Activated naive CD8-positive, alpha-beta T cell treated with anti-CD3 and anti-CD28 coated beads, Interleukin-2, amount 10 ng/mL, durations not matched to agents 7 days and 5 days (primary cell): Measurements from ENCODE around the gene AGPAT3. TPM values are rescaled to one million over a fixed set of nuclear protein-coding genes. Genes with fewer than 3 reads are reported as not detected.

Experiments
- ATAC-seq: fragments of 150-1000 bp; cut with Tn5 transposase; one replicate; pipeline ENCODE4 v1.10.0; 2021; ENCODE audit warnings: low read depth, moderate library complexity
- POLR2A ChIA-PET: fragments of 350-600 bp; sonication (Branson Sonifier 250); formaldehyde crosslinking; loops from one replicate; lab custom pipeline; 2021; ENCODE audit warnings: antibody characterized with exemption; lab: Charles Lee
- DNase-seq: peaks from one replicate; pipeline ENCODE4 v3.0.0; 2021
- H3K27ac Mint-ChIP-seq: one replicate; pipeline ENCODE4 v1.8.0; 2022; ENCODE audit warnings: mild to moderate bottlenecking, mixed read lengths
- H3K27me3 Mint-ChIP-seq: one replicate; pipeline ENCODE4 v1.8.0; 2022; ENCODE audit warnings: mild to moderate bottlenecking, moderate library complexity, mixed read lengths
- H3K36me3 Mint-ChIP-seq: one replicate; pipeline ENCODE4 v1.8.0; 2021; ENCODE audit warnings: mild to moderate bottlenecking, mixed read lengths
- H3K4me1 Mint-ChIP-seq: one replicate; pipeline ENCODE4 v1.8.0; 2021; ENCODE audit warnings: mixed read lengths
- H3K4me3 Mint-ChIP-seq: one replicate; pipeline ENCODE4 v1.8.0; 2022; ENCODE audit warnings: mild to moderate bottlenecking, moderate library complexity, mixed read lengths
- H3K9me3 Mint-ChIP-seq: one replicate; pipeline ENCODE4 v1.8.0; 2021; ENCODE audit warnings: mixed read lengths
- total RNA-seq, 2 experiments: library from RNA; stranded (reverse); gene quantifications; one replicate each; pipeline ENCODE4 v1.2.3, GENCODE V29; 2021

The AGPAT3 gene
- total RNA-seq, 2 experiments from 2014 or later: 75.4 to 76.3 TPM

- Mint-ChIP-seq H3K27ac (no peak overlapping the region), H3K4me3 (no peak overlapping the region), H3K9me3 (no peaks in the 10 kb centered on the region), H3K36me3 (peaks cover 18% of the 10 kb centered on the region), H3K4me1 (peaks cover 2% of the 10 kb centered on the region), H3K27me3 (no peaks in the 10 kb centered on the region)
- ATAC-seq (no peak), DNase-seq (no peak)
- POLR2A ChIA-PET: no interaction called here
Observed at GRCh38 chr21:43956019-43956669, 91.1 kb downstream of the AGPAT3 start.

GRCh38 chr21:43956670-43957035 lies 91.6 kb downstream of the AGPAT3 start:
- H3K27ac Mint-ChIP-seq: peak overlapping the region; percentile 72
- DNase-seq (no peak), ATAC-seq (no peak)
- H3K27me3 Mint-ChIP-seq: no peaks in the 10 kb centered on the region
- POLR2A ChIA-PET: no interaction called here
- peaks cover 23% of the 10 kb centered on the region for H3K36me3 Mint-ChIP-seq
- peak overlapping the region; percentile 22 for H3K4me3 Mint-ChIP-seq
- H3K9me3 Mint-ChIP-seq: no peaks in the 10 kb centered on the region
- H3K4me1 Mint-ChIP-seq: peaks cover 3% of the 10 kb centered on the region

- Mint-ChIP-seq H3K27ac (no peak overlapping the region), H3K9me3 (no peaks in the 10 kb centered on the region), H3K27me3 (no peaks in the 10 kb centered on the region), H3K4me3 (no peak overlapping the region), H3K4me1 (peaks cover 3% of the 10 kb centered on the region), H3K36me3 (peaks cover 24% of the 10 kb centered on the region)
- no peak for DNase-seq
- no peak for ATAC-seq
- POLR2A ChIA-PET: no interaction called here
Observed at GRCh38 chr21:43957128-43957571, 92.1 kb downstream of the AGPAT3 start.

GRCh38 chr21:43957611-43958362 lies 92.8 kb downstream of the AGPAT3 start:
- Mint-ChIP-seq H3K4me3 (no peak overlapping the region), H3K36me3 (peaks cover 24% of the 10 kb centered on the region), H3K27ac (no peak overlapping the region), H3K27me3 (no peaks in the 10 kb centered on the region), H3K9me3 (no peaks in the 10 kb centered on the region), H3K4me1 (peaks cover 3% of the 10 kb centered on the region)
- POLR2A ChIA-PET: no interaction called here
- DNase-seq (no peak), ATAC-seq (no peak)

GRCh38 chr21:43958364-43959158 lies 93.5 kb downstream of the AGPAT3 start:
- Mint-ChIP-seq H3K27me3 (no peaks in the 10 kb centered on the region), H3K27ac (no peak overlapping the region), H3K4me3 (no peak overlapping the region), H3K4me1 (peaks cover 7% of the 10 kb centered on the region), H3K36me3 (peaks cover 29% of the 10 kb centered on the region), H3K9me3 (no peaks in the 10 kb centered on the region)
- peak; percentile 58 for DNase-seq
- POLR2A ChIA-PET: interaction anchor here (0.8 kb wide), 1 partner anchor 190 kb away, joined by 3 read pairs; no protein-coding TSS in a partner anchor
- ATAC-seq: no peak

- Mint-ChIP-seq H3K36me3 (peaks cover 31% of the 10 kb centered on the region), H3K27me3 (no peaks in the 10 kb centered on the region), H3K4me3 (no peak overlapping the region), H3K4me1 (peaks cover 7% of the 10 kb centered on the region), H3K9me3 (no peaks in the 10 kb centered on the region), H3K27ac (no peak overlapping the region)
- DNase-seq: peak; percentile 50
- ATAC-seq: peak; percentile 37
- POLR2A ChIA-PET: interaction anchor here (0.8 kb wide), 1 partner anchor 191 kb away, joined by 3 read pairs; no protein-coding TSS in a partner anchor
Observed at GRCh38 chr21:43959231-43960116, 94.5 kb downstream of the AGPAT3 start.

- Mint-ChIP-seq H3K36me3 (peaks cover 29% of the 10 kb centered on the region), H3K27me3 (no peaks in the 10 kb centered on the region), H3K27ac (no peak overlapping the region), H3K4me3 (no peak overlapping the region), H3K9me3 (no peaks in the 10 kb centered on the region), H3K4me1 (peaks cover 7% of the 10 kb centered on the region)
- DNase-seq (no peak), ATAC-seq (no peak)
- POLR2A ChIA-PET: no interaction called here
Observed at GRCh38 chr21:43961382-43961909, 96.4 kb downstream of the AGPAT3 start.

GRCh38 chr21:43965911-43966585 lies 101.0 kb downstream of the AGPAT3 start:
- no peak for DNase-seq
- H3K9me3 Mint-ChIP-seq: no peaks in the 10 kb centered on the region
- H3K36me3 Mint-ChIP-seq: peaks cover 16% of the 10 kb centered on the region

GRCh38 chr21:43966946-43967512 lies 102.0 kb downstream of the AGPAT3 start:
- DNase-seq: no peak
- no peak overlapping the region for H3K4me3 Mint-ChIP-seq
- no peak for ATAC-seq
- no peaks in the 10 kb centered on the region for H3K27me3 Mint-ChIP-seq
- no peaks in the 10 kb centered on the region for H3K9me3 Mint-ChIP-seq
- peaks cover 3% of the 10 kb centered on the region for H3K4me1 Mint-ChIP-seq
- no peak overlapping the region for H3K27ac Mint-ChIP-seq
- H3K36me3 Mint-ChIP-seq: peaks cover 9% of the 10 kb centered on the region
- POLR2A ChIA-PET: no interaction called here

More at GRCh38 chr21:43965911-43966585, 101.0 kb downstream of the AGPAT3 start:
- peaks cover 6% of the 10 kb centered on the region for H3K4me1 Mint-ChIP-seq
- POLR2A ChIA-PET: no interaction called here
- no peak overlapping the region for H3K27ac Mint-ChIP-seq
- no peaks in the 10 kb centered on the region for H3K27me3 Mint-ChIP-seq
- no peak for ATAC-seq
- no peak overlapping the region for H3K4me3 Mint-ChIP-seq

- peaks cover 6% of the 10 kb centered on the region for H3K36me3 Mint-ChIP-seq
- POLR2A ChIA-PET: no interaction called here
- no peaks in the 10 kb centered on the region for H3K9me3 Mint-ChIP-seq
Observed at GRCh38 chr21:43967981-43968380, 103.0 kb downstream of the AGPAT3 start.

GRCh38 chr21:43968410-43969114 lies 103.5 kb downstream of the AGPAT3 start:
- Mint-ChIP-seq H3K4me3 (no peak overlapping the region), H3K4me1 (no peaks in the 10 kb centered on the region), H3K36me3 (peaks cover 4% of the 10 kb centered on the region), H3K27ac (no peak overlapping the region), H3K9me3 (no peaks in the 10 kb centered on the region), H3K27me3 (no peaks in the 10 kb centered on the region)
- ATAC-seq: no peak
- DNase-seq: no peak
- POLR2A ChIA-PET: no interaction called here

More at GRCh38 chr21:43967981-43968380, 103.0 kb downstream of the AGPAT3 start:
- Mint-ChIP-seq H3K27ac (no peak overlapping the region), H3K4me1 (peaks cover 2% of the 10 kb centered on the region), H3K27me3 (no peaks in the 10 kb centered on the region), H3K4me3 (no peak overlapping the region)
- ATAC-seq (no peak), DNase-seq (no peak)
